Stimulated activated CD4-positive, alpha-beta T cell treated with anti-CD3 and anti-CD28 coated beads, TNF-alpha, amount 100 ng/mL, for 1 hour (primary cell): Measurements from ENCODE around the gene PARVB.
A peak's percentile ranks its signal among the peaks of the same experiment; 100 is the strongest.
"Not testable (repeated sequence)": the region's sequence is repeated elsewhere in the genome, so short reads cannot be mapped to it uniquely, and the experiment has no call there.

Experiments used
- DNase-seq, 3 donors: peaks; one replicate each; pipeline ENCODE4 v3.0.0-alpha.2; 2020; ENCODE audit warnings: low read depth in 3 of 3, low spot score in 1 of 3

The PARVB gene

DNA sequence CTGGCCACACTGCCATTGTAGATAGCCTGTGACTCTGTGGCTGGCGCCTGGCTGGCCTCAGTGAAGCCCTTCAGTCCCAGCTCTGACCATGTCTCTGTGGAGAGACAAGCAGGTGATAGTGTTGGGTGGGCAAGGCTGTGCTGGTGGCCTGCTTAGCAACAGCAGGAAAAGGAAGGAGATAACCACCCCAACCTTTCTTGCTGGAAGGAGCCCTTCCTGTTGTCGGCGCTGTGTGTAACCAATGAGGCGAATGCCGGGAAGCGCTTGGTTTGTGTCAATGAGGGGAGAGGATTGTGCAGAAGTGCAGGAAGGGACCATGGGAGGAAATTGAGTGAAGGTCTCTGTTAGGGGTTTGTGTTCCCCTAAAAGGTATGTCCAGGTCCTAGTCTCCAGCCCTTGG lies 27.3 kb downstream of the PARVB start:
- DNase-seq = no peak

DNA sequence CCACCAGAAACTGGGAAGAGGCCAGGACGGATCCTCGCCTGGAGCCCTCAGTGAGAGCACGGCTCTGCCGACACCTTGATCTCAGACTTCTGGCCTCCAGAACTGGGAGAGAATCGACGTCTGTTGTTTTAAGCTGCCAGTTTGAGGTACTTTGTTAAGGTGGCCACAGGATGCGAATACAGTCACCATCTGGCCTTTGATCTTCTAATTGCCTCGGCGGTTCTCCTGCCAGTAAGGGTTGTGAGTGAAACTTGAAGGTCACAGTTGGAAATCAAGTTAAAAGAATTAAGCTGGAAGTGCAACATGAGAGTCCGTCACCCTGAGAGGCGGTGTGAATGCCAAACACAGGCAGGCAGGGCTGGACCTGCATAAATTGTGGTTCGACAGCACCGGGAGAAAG lies 27.9 kb downstream of the PARVB start:
- no peak for DNase-seq

DNA sequence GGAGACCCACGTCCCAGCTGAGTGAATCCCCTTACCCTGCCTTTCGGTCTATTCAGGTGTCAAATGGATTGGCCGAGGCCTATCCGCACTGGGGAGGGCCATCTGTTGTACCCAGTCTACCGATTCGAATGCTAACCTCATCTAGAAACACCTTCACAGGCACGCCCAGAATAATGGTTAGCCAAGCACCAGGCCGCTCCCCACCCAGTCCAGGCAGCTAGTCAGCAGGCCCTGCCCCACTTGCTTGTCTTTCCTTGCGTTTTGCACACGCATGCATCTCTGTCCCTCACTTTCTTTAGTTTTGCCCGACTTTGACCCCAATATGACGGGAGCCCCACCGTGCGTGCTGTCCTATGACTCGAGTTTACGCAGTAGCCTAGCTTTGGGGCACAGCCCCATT lies 31.7 kb downstream of the PARVB start:
- DNase-seq = no peak

DNA sequence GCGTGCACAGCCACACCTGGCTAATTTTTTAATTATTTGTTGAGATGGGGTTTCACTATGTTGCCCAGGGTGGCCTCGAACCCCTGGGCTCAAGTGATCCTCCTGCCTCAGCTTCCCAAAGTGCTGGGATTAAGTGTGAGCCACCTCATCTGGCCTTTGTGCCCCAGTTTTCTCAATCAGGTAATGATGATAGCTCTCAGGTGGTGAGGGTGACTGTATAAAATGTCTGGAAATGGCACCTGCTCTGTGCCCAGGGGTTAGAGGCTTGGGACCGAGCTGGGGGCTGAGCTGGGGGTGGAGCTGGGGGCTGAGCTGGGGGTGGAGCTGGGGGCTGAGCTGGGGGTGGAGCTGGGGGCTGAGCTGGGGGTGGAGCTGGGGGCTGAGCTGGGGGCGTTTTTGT lies 32.5 kb downstream of the PARVB start:
- not testable (repeated sequence) for DNase-seq

DNA sequence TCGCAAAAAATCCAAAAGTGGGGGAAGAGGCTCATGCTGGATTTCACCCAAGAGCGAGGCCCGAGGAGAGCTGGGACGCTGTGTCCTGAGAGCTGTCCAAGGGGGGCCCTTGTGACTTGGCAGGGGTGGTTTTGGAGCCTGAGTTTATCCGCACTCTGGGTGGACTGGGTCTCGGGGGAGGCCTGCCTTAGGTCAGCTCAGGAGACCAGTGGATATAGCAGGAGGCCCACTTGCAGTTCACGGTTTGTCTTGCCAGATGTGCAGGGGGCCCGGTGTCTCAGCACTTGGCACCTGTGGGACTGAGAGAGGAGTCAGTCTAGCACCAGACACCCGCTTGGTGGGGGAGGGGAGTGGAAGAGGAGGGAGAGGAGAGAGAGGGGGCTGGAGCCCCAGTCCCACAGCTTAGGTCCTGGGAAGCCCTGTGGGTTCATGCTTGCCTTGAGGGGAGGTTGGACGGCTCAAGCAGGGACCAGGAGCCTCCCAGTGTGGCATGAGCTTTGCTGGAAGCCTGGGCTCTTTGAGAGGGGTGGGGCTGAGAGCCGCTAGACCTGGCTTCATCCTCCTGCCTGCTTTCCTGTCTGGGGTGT lies 33.4 kb downstream of the PARVB start:
- no peak for DNase-seq

DNA sequence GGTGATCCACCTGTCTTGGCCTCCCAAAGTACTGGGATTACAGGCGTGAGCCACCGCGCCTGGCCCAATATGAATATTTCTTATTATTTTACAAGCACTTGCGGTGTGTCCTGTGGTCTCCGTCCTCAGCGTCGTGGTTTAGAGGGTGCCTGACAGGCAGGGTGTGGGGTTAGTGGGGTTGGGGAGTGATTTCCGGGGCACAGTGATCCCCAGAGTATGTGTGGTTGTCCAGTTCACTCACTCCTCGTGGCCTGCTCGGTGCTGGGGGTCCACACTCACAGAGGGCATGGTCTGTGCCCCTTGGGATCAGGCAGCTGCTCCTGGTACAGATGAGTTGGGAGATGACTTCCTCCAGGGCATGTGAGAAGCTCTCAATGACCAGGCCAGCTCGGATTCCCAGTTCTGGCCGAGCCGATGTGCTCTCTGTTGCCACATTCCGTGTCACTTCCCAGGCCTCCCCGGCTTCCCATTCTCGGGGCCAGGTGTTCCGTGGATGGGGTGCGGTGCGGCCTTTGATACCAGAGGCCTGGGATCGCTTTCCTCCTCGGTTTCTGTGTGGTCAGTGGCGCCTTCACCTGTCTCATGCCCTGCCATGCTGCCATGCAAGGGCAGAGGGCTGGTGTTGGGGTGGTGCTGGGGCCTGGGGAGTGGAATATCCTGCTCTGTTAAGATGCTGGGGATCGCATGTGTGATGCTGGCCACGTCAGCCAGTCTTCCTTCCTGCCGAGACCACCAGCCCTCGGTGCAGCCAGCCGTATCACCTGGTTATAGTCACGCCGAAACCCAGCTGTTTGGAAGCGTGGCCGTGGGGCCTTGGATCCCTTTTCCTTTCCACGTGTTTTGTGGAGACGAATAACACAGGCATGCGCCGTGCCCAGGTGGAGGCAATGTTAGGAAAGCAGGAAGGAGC lies 39.6 kb downstream of the PARVB start:
- DNase-seq = no peak

DNA sequence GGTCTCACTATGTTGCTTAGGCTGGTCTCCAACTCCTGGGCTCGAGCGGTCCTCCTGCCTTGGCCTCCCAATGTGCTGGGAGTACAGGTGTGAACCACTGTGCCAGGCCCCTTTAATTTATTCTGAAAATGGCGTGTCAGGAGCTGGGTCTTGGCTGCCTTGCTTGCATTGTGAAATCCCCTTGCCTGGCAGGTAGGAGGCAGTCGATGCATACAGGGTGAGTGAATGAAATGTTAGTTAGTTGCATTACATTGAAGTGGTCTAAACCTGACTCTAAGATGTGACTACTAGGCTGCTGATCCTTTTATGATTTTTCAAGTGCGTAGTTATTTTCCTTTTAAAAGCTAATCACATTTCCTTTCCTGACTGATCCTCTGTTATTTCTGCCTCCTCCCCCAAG lies 42.9 kb downstream of the PARVB start:
- no peak for DNase-seq

DNA sequence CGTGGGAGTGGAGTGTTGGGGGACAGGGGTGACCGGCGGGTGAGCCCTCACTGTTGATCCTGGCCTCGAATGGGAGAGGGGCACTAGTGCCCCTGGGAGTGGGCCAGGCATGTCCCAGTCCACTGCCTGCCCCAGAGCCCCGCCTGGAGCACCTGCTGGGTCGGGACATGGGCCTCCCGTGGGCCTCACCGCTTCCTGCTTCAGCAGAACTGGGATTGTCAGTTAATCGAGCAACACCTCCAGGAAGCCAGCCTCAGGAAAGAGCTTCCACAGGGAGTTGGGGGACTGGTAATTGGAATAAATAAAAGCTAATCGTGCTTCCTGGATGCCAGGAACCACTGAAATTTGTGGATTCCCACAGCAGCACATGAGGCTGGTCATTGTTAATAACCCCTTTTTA lies 43.8 kb downstream of the PARVB start:
- no peak for DNase-seq

DNA sequence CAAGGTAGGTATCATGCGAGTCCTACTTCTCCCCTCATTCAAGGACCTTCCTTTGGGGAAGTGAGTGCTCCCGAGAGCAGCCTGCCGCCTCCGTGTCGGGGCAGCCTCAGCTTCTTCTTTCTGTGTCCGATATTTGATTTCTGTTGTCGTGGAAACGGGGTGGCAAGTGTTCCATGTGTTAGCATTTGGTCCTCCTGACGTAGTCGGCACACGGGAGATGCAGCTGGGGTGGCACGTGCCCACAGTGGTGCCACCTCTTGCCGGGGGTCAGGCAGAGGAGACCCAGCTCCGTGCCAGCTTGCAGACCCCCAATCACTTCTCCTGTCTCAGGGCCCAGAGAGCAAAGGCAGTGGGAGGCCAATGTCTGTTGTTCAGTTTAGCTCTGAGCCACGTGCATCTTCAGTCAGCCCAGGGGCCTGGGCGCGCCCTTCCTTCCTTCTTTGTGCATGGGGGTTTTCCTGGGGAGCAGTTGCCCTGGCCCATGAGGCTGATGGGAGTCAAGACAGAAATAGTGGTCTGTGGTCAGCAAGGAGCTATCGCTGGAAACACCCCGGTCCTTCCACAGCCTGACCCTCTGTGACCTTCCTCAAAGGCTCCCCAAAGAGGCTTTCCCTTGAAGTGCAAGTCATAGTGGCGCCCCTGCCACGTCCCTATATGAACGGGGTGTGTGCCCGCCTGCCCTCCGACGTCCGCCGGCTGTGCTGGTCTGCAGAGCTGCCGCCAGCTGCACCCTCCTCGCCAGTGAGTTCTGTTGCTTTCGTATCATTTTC lies 44.5 kb downstream of the PARVB start:
- no peak for DNase-seq

DNA sequence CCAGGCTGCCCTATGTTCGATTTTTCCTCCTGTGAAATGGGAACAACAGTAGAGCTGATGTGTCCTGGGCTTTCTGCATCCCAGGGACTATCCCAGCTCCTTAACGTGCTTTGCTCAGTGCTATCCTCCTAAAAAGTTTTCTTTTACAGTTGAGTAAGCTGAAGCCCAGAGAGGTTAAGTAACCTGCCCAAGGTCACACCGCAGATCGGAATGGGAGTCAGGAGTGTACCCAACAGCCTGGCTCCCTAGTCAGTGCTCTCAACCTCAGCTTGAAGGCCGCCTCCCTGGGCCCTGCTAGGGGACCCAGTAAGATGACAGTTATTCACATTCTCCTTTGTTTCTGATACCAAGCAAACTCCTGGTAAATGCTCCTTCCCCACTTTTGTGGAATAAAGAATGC lies 45.9 kb downstream of the PARVB start:
- no peak for DNase-seq

DNA sequence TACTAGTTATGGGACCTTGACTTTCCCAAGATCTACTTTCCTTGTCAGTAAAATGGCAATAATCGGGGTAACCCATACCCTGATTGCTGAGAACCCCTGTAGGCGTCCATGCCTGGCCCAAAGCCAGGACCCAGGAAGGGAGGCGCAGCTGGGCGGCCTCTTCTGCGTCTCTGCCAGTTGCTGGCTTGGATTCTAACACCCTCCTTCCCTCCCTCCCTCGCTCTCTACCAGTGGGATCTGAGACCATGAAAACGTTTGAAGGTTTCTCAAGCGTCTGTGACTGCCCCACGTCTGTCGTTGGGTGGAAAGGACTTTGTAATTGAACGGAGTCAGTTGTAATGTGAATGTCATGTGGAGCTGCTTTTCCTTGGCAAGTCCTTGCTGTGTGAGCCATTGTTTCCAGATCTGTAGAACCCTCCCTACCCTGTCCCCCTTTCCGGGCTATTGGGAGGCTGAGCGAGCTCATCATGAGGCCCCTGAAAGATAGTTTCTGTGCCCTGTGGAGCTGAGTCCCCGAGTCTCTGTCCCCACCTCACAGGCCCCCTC lies 47.8 kb downstream of the PARVB start:
- no peak for DNase-seq

DNA sequence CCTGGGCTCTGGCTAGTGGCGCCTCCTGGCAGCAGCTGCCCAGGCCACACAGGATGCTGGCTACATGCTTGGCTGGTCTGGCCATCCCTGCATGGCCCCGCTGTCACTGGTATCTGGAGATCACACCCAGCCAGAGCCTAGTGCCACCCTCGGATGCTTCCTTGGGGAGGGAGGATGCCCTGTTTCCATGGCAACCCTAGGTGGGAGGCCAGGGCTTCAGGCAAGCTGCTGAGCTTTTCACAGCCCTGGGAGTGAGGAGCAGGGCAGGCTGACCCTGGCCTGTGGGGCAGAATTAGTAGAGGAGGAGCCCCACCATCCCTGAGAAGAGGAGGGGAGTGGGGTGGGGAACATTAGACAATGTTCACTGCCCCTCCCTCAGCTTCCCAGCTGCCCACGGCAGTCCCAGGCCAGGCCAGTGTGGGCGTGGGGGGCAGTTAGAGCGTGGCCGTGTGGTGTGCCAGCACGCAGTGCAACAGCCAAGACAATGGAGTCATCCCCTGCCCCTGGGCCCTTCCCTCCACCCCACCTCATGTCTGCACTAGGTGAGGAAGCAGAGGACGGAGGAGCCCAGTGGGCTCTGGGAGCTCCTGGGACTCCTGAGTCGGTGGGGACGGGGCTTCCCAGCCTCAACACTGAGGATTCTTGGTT lies 50.4 kb downstream of the PARVB start:
- DNase-seq = no peak

DNA sequence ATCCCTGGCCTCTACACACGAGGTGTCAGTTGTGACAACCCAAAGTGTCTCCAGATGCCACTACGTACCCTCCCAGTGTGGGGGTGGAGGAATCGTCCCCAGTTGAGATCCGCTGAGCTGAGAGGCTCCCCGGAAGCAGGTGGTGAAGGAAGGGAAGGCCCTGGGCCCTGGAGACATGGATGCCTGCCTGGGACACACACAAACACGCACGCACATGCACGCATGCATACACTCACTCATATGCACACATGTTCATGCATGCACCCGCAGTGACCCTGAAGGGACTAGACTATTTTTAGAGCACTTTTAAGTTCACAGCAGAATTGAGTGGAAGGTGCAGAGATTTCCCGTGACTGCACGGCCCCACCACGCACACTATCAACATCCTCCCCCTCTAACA lies 50.9 kb downstream of the PARVB start:
- DNase-seq = no peak

DNA sequence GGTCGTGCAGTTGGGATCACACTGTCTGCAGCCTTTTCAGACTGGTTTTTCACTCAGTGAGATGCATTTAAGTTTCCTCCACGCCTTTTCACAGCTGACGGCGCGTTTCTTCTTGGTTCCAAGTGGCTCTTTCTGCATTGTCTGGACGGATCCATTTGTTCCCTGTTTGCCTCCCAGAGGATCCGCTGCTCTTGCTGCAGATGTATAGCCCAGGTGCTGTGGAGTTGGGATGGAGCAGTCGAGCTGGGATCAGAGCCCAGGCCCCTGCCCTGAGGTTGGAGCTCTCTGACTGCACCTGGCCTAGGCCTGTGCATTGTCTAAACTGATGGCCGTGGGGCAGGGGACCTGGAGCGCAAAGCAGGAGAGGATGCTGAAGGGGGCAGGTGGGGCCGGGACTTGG lies 51.6 kb downstream of the PARVB start:
- DNase-seq = no peak

DNA sequence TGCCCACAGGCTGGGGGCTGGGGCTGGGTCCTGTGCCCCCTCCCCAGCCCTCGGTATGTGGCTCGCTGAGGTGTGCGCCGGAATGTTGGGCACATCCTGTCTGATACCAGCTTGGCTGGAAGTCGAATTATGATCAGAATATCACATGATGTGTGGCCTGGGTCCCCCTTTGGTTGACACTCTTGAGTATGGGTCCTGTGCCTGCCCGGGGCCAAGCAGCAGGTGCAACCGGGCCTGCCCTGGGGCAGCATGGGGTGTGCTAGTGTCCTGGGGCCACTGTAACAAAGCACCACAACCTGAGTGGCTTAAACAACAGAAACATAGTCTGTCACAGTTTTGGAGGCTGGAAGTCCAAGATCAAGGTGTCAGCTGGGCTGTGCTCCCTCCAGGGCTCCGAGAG lies 52.7 kb downstream of the PARVB start:
- no peak for DNase-seq

DNA sequence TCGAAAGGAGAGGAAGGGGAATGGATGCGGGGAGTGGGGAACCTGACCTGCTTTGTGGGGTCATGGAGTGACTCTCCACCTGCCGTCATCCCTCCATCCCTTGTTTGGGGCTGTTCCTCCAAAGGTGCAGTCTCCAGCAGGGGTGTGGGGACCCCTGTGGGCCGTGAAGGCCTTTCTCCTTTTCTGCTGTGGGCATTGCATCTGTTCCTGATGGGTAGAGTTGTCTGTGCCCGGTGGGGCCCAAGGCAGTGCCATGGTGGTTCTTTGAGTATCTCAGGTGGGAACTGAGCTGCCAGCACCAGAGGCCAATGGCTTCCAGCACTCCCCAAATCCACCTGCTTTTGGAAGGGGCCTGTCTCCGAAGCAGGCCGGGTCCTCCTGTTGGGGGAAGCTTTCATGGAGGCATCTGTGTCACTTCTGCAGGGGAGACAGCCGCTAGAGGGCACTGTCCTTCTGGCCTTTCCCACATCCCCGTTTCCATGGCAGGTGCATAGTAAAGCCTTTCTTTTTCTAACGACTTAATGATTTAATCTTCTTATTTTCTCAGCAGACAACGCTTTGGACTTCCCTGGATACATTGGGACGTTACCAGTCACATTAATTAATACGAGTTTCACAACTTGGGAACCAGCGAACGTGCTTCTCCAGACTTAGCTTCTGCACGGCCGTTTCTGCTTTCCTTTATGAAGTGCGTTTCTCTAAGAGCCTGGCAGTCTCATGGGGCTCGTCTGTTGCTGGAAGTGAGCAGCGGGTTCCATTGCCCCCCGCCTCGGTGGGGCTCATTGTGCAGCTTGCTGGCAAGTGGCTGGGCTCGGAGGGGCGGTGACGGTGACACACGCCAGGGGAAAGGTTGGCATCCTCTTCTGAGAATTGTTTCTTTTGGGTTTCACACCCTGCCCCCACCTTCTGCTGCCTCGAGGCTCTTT lies 57.1 kb downstream of the PARVB start:
- DNase-seq = peak; percentile 30 to 61 (median 32)

DNA sequence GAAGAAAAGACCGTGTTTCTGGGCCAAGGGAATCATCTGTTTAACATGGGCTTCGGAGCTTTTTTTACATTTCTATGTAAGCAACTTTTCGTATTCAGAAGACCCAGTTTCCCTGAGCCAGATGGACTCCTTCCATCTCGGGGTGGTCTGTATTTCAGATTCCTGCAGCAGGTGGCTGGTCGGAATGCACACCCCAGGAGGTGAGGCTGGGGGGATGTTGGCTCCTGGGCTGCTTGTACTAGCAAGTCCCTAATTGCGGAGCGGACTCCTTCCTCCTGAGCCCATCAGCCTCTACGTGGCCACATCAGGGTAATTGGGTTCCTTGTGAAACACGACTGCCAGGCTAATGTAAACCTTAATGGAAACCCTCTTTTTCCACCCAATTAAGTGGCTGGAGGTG lies 58.7 kb downstream of the PARVB start:
- no peak for DNase-seq

DNA sequence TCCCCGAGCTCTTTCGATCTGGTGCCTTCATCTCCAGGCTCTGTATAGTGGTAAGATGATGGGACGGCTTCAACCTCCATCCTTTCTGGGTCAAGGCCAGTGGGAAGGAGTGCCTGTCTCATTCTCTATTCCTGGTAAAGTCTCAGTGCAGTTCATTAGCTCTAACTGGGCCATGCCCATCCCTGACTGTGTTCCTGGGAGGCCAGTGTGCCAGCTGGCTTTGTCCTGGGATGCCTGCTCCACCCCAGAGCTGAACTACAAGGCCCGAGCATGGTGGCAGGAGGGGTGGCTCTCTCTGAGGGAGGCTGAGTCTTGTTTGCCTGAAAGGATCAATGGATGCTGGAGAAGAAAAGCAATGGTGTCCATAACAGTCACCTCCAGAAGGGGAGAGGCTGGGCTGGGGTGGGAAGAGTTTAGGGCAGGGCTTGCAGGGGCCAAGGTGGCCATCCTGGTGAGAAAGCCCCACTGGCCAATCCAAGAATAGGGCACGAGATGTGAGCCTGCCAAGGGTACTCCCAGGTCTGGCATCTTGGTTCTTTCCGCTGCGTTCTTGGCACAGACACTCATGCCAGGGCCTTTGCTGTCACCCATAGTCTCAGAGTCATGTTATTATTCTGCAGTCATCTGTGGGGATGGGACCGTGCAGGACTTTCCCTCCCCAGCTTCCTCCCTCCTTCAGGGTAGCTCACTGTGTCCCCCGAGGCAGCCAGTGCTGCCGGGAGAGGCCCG lies 60.1 kb downstream of the PARVB start:
- DNase-seq = no peak

DNA sequence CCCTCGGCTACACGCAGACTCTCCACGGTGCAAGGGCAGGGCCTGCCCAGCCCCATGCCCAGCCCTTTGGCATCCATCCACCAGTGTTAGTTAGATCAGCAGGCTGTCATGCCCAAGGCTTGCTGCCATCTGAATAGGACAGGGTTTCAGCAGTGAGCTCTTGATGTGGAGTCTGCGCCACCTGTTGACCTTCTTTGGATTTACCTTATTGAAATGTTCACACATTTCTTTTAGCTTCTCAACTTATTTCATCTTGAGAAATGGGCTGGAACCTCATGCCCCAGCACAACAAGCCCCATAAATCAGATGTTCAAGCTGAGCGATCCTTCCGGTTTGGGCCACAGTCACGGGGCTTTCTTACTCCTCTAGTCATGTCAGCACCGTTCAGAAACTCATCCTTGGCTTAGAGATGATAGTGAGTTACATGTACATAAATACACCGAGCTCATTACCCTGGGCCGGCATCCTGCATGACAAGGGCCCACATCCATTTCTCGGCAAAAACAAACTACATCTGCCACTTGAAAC lies 61.7 kb downstream of the PARVB start:
- no peak for DNase-seq
